Right lobe of liver (tissue), 4 donors: ENCODE results near the gene PDE6D.

ENCODE experiments used
- CTCF ChIP-seq, 4 donors: fragments of 200-600 bp in 3 of 4; fragments of 450-650 bp in 1 of 4; IDR thresholded peaks; one replicate each; pipeline versions ENCODE4 v1.5.1 to v1.8.0; 2016 to 2022; ENCODE audit warnings: antibody characterized with exemption in 4 of 4, mild to moderate bottlenecking in 2 of 4
- POLR2A ChIP-seq: fragments of 450-650 bp; IDR thresholded peaks from one replicate; pipeline ENCODE4 v1.6.1; 2017; ENCODE audit warnings: antibody characterized with exemption, mild to moderate bottlenecking
- donor health status: DM: no; HTN: no; CAD: no.
- donor health status: DM: no; HTN: no; CAD: no.
- donor health status: DM: no; HTN: yes; CAD: no.

- TF ChIP-seq CTCF (IDR thresholded peaks at IDR 0.05) (peak; percentile 76 to 95 (median 88)), POLR2A (peak; percentile 85)
Measured at GRCh38 chr2:231706731-231707624, 74.1 kb downstream of the PDE6D start.
